ENCODE measurements around the gene SOHLH1.

DNA sequence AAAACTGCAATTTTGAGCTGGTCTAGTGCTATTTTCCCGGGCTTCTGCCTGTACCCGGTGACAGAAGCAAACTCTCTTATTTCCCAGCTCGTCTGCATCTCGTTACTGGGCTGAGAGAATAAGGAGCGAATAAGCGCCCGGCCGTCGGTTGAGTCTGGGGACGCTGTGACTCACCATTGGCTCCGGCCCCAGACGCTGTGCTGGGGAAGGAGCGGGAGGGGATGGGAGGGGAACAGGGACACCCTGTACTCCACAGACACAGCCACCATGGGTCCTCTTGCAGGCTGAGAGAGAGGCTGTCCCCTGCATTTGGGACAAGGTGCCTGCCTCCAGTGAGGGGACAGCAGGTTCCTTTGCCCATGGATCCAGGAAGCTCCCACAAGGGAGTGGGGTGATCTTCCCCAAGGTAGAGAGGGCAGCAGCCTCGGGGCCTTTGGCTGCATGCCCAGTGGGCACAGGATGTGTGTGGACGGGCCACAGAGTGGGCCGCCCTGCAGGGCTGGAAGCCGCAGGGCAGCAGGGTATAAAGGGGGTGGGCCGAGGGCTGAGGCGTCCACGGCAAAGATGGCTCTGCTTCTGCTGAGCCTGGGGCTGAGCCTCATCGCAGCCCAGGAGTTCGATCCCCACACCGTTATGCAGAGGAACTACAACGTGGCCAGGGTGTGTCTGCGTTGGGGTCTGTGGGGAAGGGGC lies 36.4 kb downstream of the SOHLH1 start, which contains the start of gene LCN9:
- TF ChIP-seq POLR2AphosphoS5 (IDR thresholded peaks at IDR 0.05; ENCODE audit: low read depth, low read length) (no peak), EZH2 (IDR thresholded peaks at IDR 0.05) (no peak), REST (IDR thresholded peaks at IDR 0.05; ENCODE audit: low read depth) (no peak)
- TF ChIP-seq, protein P1, sequence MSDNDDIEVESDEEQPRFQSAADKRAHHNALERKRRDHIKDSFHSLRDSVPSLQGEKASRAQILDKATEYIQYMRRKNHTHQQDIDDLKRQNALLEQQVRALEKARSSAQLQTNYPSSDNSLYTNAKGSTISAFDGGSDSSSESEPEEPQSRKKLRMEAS (IDR thresholded peaks at IDR 0.05): no peak

All from HCT116 (cell line).